HG03460 (cell line): Measurements from ENCODE around the gene MCTP1.
"Not testable (repeated sequence)": the region's sequence is repeated elsewhere in the genome, so short reads cannot be mapped to it uniquely, and the experiment has no call there.

Experiments used
- ATAC-seq: cut with Tn5 transposase; IDR thresholded peaks from one replicate; pipeline ENCODE4 v1.9.1; 2021; ENCODE audit not compliant: unreplicated experiment

MCTP1 gene

GRCh38 chr5:95252801-95253200 lies 32.1 kb downstream of the MCTP1 start:
- ATAC-seq = no peak

GRCh38 chr5:95251185-95251584 lies 33.7 kb downstream of the MCTP1 start:
- no peak for ATAC-seq

- ATAC-seq = no peak
Observed at GRCh38 chr5:95244479-95244878, 40.4 kb downstream of the MCTP1 start.

GRCh38 chr5:95241635-95242034 lies 43.3 kb downstream of the MCTP1 start:
- peak; percentile 97 for ATAC-seq

GRCh38 chr5:95241161-95241560 lies 43.7 kb downstream of the MCTP1 start:
- no peak for ATAC-seq

- ATAC-seq = no peak
Observed at GRCh38 chr5:95238560-95239325, 46.2 kb downstream of the MCTP1 start.

- ATAC-seq = no peak
Observed at GRCh38 chr5:95237324-95237723, 47.6 kb downstream of the MCTP1 start.

GRCh38 chr5:95235439-95235982 lies 49.4 kb downstream of the MCTP1 start:
- ATAC-seq = no peak

- ATAC-seq = no peak
Observed at GRCh38 chr5:95229646-95230045, 55.2 kb downstream of the MCTP1 start.

- ATAC-seq = no peak
Observed at GRCh38 chr5:95224701-95225459, 60.0 kb downstream of the MCTP1 start.

GRCh38 chr5:95223566-95224258 lies 61.2 kb downstream of the MCTP1 start:
- no peak for ATAC-seq

GRCh38 chr5:95222836-95223235 lies 62.1 kb downstream of the MCTP1 start:
- no peak for ATAC-seq

- ATAC-seq = no peak
Observed at GRCh38 chr5:95221234-95221633, 63.7 kb downstream of the MCTP1 start.

- ATAC-seq = no peak
Observed at GRCh38 chr5:95220381-95220780, 64.5 kb downstream of the MCTP1 start.

GRCh38 chr5:95219411-95219810 lies 65.5 kb downstream of the MCTP1 start:
- no peak for ATAC-seq

- no peak for ATAC-seq
Observed at GRCh38 chr5:95217881-95218280, 67.0 kb downstream of the MCTP1 start.

- ATAC-seq = no peak
Observed at GRCh38 chr5:95217351-95217750, 67.5 kb downstream of the MCTP1 start.

- no peak for ATAC-seq
Observed at GRCh38 chr5:95216136-95216955, 68.5 kb downstream of the MCTP1 start.

- not testable (repeated sequence) for ATAC-seq
Observed at GRCh38 chr5:95207811-95208210, 77.1 kb downstream of the MCTP1 start.

GRCh38 chr5:95194856-95195255 lies 90.0 kb downstream of the MCTP1 start:
- no peak for ATAC-seq

- ATAC-seq = peak; percentile 84
Observed at GRCh38 chr5:95191330-95191729, 93.6 kb downstream of the MCTP1 start.
